ENCODE data around the gene SHE. TPM values are rescaled to one million over a fixed set of nuclear protein-coding genes. Genes with fewer than 3 reads are reported as not detected.

The SHE gene
- total RNA-seq, 2 donors from 2014 or later, result 2.6 to 4.2 TPM

DNA sequence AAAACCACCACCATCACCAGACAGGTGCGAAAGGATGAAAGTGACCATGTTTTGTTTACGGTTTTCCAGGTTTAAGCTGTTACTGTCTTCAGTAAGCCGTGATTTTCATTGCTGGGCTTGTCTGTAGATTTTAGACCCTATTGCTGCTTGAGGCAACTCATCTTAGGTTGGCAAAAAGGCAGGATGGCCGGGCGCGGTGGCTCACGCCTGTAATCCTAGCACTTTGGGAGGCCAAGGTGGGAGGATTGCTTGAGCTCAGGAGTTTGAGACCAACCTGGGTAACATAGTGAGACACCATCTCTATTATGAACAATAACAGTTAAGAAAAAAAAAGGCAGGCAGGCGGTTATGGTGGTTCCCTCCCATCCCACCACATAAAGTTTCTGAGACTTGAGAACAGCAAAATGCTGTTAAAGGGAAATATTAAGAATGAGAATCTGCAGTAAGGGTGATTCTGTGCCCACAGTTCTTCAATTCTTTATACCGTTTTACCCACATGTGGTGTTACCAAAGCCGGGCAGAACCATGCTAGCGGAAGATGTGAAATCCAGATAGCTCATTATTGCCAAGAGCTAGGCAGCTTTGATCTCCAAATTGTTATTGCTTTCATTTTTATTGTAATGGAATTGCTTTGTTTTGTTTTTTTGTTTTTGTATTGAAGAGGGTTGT is 34.6 kb downstream of the SHE start:
- no peak for TF ChIP-seq POLR2A (IDR thresholded peaks at IDR 0.05)
- TF ChIP-seq, protein P1, sequence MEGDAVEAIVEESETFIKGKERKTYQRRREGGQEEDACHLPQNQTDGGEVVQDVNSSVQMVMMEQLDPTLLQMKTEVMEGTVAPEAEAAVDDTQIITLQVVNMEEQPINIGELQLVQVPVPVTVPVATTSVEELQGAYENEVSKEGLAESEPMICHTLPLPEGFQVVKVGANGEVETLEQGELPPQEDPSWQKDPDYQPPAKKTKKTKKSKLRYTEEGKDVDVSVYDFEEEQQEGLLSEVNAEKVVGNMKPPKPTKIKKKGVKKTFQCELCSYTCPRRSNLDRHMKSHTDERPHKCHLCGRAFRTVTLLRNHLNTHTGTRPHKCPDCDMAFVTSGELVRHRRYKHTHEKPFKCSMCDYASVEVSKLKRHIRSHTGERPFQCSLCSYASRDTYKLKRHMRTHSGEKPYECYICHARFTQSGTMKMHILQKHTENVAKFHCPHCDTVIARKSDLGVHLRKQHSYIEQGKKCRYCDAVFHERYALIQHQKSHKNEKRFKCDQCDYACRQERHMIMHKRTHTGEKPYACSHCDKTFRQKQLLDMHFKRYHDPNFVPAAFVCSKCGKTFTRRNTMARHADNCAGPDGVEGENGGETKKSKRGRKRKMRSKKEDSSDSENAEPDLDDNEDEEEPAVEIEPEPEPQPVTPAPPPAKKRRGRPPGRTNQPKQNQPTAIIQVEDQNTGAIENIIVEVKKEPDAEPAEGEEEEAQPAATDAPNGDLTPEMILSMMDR (IDR thresholded peaks at IDR 0.05), result no peak
- Histone ChIP-seq H3K36me3 (replicated peaks in 1 of 2; ENCODE audit: insufficient read depth in 1 of 2, low read depth in 2 of 2) (no peaks in the 10 kb centered on the region), H3K4me3 (no peak overlapping the region), H3K27me3 (no peaks in the 10 kb centered on the region), H3K9me3 (no peaks in the 10 kb centered on the region), H3K4me1 (peaks cover 7% of the 10 kb centered on the region), H3K27ac (no peak overlapping the region)
- intact Hi-C loops (cut with DNase I), result no loop called here
- ATAC-seq (no peak), DNase-seq (no peak)
- WGBS, 2 donors, result 88 to 89% methylated on average over 11 of the region's 11 CpGs

DNA sequence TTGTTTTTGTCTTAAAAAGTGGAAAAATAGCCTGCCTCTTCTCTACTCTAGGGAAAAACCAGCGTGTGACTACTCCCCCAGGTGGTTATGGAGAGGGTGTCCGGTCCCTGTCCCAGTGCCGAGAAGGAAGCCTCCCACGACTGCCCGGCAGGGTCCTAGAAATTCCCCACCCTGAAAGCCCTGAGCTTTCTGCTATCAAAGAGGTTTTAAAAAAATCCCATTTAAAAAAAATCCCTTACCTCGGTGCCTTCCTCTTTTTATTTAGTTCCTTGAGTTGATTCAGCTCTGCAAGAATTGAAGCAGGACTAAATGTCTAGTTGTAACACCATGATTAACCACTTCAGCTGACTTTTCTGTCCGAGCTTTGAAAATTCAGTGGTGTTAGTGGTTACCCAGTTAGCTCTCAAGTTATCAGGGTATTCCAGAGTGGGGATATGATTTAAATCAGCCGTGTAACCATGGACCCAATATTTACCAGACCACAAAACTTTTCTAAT is 35.2 kb downstream of the SHE start:
- intact Hi-C loops (cut with DNase I), result no loop called here
- Histone ChIP-seq H3K4me1 (peaks cover 7% of the 10 kb centered on the region), H3K4me3 (no peak overlapping the region), H3K27me3 (no peaks in the 10 kb centered on the region), H3K9me3 (no peaks in the 10 kb centered on the region), H3K36me3 (replicated peaks in 1 of 2; ENCODE audit: insufficient read depth in 1 of 2, low read depth in 2 of 2) (no peaks in the 10 kb centered on the region), H3K27ac (no peak overlapping the region)
- DNase-seq (no peak), ATAC-seq (no peak)
- 47 to 58% methylated on average over 8 of the region's 8 CpGs for WGBS, 2 donors
- no peak for TF ChIP-seq POLR2A (IDR thresholded peaks at IDR 0.05)
- TF ChIP-seq, protein P1 (IDR thresholded peaks at IDR 0.05), result peak in 3 of 7 experiments; percentile 6 to 30 (median 13)

DNA sequence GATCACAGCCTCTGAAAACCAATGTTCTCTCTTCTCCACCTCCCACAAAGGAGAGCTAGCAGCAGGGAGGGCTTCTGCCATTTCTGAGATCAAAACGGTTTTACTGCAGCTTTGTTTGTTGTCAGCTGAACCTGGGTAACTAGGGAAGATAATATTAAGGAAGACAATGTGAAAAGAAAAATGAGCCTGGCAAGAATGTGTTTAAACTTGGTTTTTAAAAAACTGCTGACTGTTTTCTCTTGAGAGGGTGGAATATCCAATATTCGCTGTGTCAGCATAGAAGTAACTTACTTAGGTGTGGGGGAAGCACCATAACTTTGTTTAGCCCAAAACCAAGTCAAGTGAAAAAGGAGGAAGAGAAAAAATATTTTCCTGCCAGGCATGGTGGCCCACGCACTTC is 36.0 kb downstream of the SHE start:
- no peak overlapping the region for H3K27ac ChIP-seq
- H3K9me3 ChIP-seq, result no peaks in the 10 kb centered on the region
- intact Hi-C loops (cut with DNase I), result no loop called here
- no peak overlapping the region for H3K4me3 ChIP-seq
- H3K4me1 ChIP-seq, result peaks cover 7% of the 10 kb centered on the region
- H3K27me3 ChIP-seq, result no peaks in the 10 kb centered on the region
- DNase-seq, result no peak
- no peak for ATAC-seq
- 64 to 67% methylated on average over 3 of the region's 3 CpGs for whole genome bisulfite sequencing, 2 donors
- TF ChIP-seq, protein P1 (IDR thresholded peaks at IDR 0.05), result no peak
- no peak for TF ChIP-seq POLR2A (IDR thresholded peaks at IDR 0.05)
- no peaks in the 10 kb centered on the region for H3K36me3 ChIP-seq (replicated peaks in 1 of 2; ENCODE audit: insufficient read depth in 1 of 2, low read depth in 2 of 2)

DNA sequence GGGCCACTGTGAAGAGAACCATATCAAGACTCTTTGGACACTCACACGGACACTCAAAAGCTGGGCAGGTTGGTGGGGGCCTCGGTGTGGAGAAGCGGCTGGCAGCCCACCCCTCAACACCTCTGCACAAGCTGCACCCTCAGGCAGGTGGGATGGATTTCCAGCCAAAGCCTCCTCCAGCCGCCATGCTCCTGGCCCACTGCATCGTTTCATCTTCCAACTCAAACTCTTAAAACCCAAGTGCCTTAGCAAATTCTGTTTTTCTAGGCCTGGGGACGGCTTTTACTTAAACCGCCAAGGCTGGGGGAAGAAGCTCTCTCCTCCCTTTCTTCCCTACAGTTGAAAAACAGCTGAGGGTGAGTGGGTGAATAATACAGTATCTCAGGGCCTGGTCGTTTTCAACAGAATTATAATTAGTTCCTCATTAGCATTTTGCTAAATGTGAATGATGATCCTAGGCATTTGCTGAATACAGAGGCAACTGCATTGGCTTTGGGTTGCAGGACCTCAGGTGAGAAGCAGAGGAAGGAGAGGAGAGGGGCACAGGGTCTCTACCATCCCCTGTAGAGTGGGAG is 36.5 kb downstream of the SHE start:
- H3K9me3 ChIP-seq, result no peaks in the 10 kb centered on the region
- intact Hi-C loops (cut with DNase I), result no loop called here
- no peak overlapping the region for H3K4me3 ChIP-seq
- DNase-seq (no peak), ATAC-seq (no peak)
- H3K36me3 ChIP-seq (replicated peaks in 1 of 2; ENCODE audit: insufficient read depth in 1 of 2, low read depth in 2 of 2), result no peaks in the 10 kb centered on the region
- no peak for TF ChIP-seq POLR2A (IDR thresholded peaks at IDR 0.05)
- TF ChIP-seq, protein P1 (IDR thresholded peaks at IDR 0.05), result no peak
- H3K27me3 ChIP-seq, result no peaks in the 10 kb centered on the region
- 69 to 77% methylated on average over 8 of the region's 8 CpGs for WGBS, 2 donors
- H3K27ac ChIP-seq, result no peak overlapping the region
- H3K4me1 ChIP-seq, result peaks cover 7% of the 10 kb centered on the region

Measured in body of pancreas (tissue), 4 donors.